Left lobe of liver (tissue), 2 donors: Measurements from ENCODE around the gene GPHN. TPM values are rescaled to one million over a fixed set of nuclear protein-coding genes. Genes with fewer than 3 reads are reported as not detected.

Experiments
- ATAC-seq: fragments of 200-7000 bp; cut with Tn5 transposase; one replicate; pipeline ENCODE4 v1.9.1; 2020; ENCODE audit warnings: mild to moderate bottlenecking, moderate library complexity
- DNase-seq: peaks from one replicate; pipeline ENCODE4 v3.0.0-alpha.2; 2020; ENCODE audit warnings: low spot score
- total RNA-seq: library from RNA; stranded (reverse); gene quantifications from one replicate; pipeline ENCODE4 v1.2.1, GENCODE V29; 2021
- donor health status: DM: no; HTN: no; CAD: no; lungs with moderate emphysema.
- donor health status: DM: no; HTN: yes; CAD: no.

Gene GPHN
- 43.0 TPM for total RNA-seq

DNA sequence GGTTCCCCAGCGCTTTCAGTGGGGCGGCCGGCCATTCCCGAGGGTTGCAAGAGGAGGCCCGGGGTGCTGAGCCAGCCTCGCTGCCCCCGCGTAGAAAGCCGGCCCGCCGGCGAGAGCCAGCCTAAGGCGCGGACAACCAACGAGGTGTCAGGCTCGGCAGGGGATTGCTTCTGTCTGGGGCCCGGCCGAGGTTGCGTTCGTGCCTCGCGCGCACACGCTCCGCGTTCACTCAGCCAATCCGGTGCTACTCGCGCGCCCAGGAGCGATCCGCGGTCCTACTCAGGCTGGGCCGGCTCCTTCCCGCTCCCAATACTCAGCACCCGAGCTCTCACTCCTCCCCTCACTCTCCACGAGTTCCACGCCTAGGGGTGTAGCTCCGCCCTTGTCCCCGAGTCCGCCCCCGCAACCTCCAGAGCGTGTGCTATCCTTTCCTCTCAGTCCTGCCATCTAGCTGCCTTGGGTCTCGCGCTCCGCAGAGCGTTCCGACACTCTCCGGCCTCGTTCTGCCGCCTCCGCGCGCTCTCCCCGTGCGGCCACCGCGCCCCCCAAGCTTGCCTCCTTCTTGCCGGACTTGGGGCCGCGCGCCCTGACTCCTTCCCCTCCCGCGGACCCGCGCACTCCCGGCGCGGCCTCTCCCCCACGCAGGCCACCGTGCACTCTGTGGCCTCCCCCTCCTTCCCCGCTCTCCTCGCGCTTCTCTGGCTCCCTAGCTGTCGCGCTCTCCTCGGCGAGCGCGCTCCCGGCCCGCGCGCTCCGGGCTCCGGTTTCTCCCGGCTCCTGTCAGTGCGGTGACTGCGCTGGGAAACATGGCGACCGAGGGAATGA lies at the start of gene GPHN:
GPHN (plus strand) TSS at position 426 of the 825 bp plus-strand sequence.
- ATAC-seq (peak; percentile 90), DNase-seq (peak; percentile 98)

DNA sequence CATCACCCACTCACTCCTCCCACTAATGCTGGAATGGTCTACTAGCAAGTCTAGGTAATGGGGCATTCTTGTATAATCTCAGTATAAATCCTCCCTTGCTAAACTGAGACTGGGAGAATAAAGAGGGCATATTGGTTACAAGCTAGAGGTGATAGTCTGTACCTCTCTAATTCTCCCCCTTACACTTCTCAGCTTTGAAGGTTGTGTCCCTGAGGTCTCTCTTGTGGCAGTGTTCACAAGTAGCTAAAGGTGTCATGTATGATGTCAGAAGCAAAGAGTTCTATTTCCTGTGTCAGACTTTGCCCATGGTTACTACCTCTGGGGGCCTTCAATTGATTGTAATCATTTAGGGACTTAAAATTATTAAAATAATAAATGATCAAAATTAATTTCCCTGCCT lies 48.3 kb upstream of the GPHN start:
- DNase-seq = no peak
- ATAC-seq = no peak

DNA sequence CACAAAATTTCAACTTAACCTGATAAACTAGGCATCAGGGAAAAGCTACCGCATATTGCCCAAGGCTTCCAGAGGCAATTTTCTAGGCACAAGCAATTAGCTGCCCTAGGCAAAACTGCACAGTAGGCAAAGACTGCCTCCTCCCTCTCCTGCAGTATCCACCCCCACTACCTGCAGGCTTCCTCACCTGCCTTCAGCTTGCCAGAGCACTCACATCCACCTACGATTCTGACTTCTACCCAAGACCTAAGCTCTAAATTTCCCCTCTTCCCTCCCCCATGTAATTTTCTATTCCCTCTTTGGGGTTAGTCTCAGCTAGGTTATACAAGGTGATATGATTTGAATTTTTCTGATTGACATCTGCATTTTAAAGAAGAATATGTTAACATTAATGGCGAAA lies 43.7 kb upstream of the GPHN start:
- ATAC-seq = no peak
- no peak for DNase-seq

DNA sequence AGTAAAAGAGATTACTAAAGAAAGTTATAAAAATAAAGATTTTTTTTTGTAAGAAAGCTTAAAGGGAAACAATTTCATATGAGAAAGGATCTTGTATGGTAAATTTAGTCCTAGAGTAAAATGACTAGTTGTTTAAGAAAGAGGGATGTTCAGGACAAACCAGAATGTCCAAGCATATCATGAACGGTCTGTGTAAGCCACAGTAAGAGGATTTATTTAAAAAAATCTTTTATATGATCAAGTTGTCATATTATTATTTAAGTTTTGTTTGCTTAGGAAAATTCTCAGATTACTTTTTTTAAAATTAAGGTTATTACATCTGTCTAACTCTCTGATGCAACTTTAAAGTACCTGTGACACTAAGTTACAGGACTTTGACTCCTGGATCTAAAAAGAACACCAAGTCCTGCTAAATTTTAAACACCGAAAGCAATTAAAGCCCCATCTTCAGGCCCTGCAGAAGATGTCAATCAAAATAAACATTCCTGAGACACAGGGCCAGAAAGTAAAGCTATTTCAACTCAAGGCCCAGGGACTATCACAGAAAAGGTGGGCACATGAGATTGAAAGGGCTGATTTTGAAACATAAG lies 39.1 kb upstream of the GPHN start:
- peak; percentile 67 for ATAC-seq
- DNase-seq = no peak

DNA sequence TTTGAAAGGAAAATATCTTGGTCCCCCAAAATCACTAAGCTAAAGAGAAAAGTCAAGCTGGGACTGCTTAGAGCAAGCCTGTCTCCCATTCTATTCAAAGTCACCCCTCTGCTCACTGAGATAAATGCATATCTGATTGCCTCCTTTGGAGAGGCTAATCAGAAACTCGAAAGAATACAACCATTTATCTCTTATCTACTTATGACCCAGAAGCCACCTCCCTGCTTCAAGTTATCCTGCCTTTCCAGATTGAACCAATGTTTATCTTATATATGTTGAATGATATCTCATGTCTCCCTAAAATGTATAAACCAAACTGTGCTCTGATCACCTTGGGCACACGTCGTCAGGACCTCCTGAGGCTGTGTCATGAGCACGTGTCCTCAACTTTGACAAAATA lies 36.4 kb upstream of the GPHN start:
- ATAC-seq (no peak), DNase-seq (no peak)

DNA sequence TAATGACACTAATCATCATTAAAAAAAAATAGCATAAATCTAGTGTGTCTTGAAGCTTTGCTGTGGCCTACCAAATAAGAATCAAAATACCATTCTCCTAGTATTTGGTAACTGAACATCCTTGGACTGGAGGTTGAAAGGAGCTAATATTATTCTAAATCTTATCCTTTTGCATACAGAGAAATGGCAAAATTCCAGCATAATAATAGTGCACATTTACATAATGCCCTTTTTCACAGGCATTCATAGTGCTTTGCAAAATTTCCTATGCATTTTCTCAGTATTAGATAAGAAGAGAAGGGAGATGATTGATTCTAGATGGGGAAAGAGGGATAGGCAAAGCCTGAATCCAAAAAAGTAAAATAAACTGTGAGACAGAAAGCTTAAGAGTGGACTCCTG lies 35.7 kb upstream of the GPHN start:
- DNase-seq = no peak
- no peak for ATAC-seq

DNA sequence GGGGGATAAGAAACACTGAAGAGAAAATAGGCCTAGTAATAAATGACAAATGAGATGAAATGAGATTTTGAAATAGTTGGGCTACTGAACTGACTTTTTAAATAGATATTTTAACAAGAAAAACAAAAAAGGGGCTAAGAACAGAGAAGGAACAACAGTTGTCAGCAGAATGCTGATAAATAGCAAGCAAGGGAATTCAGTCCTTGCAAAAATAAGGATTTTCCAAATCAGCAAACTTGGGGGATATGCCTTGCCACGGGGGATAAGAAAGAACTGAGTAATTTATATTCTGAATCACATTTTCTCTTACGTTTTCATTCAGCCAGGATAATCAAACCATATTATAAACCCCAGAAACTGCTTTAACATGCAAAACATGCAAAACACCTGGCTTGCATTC lies 34.7 kb upstream of the GPHN start:
- DNase-seq (no peak), ATAC-seq (no peak)

DNA sequence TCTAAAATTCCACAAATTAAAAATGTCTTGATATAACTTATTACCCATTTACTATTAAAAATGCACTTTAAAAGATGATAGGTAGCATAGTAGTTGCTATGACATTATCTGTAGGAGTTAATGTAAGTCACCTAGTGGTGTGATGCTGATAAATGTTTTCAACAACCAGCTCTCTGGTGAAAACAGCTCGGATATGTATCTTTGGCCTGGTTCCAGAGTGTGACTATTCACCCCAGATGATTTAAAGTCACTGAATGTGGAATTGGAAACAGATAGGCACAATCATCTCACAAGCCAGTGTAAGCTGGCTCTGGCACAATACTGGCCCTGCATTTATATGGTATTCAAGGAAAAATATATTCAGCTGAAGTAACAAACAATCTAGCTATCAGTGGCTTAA lies 31.0 kb upstream of the GPHN start:
- no peak for ATAC-seq
- no peak for DNase-seq

DNA sequence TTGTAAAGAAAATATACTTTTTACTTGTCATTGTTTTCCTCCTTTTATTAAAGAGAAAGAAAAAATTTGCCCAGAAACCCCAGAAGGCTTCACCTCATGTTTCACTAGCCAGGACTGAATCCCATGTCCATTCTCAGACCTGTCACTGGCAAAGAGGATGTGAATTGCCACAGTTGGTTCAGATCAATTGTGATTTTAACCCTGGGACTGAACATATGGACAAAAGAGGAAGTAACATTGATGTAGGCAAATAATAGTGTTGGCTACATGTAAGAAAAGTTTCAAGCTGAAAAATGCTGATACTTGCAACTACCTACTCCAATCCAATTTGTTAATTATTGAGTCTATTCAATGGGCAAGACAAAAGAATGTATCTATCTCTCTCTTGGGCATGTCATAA lies 30.4 kb upstream of the GPHN start:
- ATAC-seq = no peak

DNA sequence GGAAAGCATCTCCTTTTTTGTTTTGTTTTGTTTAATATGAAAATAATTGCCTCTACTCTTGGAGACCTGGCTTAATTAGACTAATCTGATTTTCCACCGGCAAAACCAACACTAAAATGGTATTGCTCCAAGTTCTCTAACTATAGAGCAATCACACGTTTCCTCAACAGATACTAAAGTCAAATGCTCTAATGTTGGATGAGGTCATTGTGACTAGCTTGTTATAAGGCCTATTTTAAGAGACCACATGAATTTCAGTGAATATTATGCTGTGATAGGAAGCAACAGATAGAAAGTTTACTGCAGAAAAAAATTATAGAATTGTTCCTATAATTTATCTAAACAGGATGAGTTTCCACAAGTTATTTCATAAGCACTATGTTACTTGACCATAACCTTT lies 25.1 kb upstream of the GPHN start:
- DNase-seq (no peak), ATAC-seq (peak; percentile 20)

More for the DNA sequence above, 30.4 kb upstream of the GPHN start:
- DNase-seq = no peak

DNA sequence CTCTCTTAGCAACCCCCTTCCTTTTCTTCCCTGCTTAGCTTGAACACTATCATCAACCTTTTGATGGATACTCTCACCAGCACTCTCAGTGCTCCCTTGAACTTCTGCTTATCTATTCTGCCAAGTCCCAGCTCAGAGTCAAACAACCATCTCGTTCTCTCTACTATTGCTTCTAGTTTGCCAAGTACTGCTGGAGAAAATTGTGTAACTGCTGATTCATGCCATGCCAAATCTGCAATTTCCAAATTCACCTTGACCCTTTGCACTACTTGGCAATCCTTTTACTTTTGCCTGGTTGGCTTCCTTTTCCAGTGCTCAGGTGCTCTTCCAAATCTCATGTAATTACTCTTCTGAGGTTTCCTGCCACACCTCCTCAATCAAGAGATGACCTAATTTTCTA lies 24.6 kb upstream of the GPHN start:
- ATAC-seq (peak; percentile 95), DNase-seq (peak; percentile 78)

DNA sequence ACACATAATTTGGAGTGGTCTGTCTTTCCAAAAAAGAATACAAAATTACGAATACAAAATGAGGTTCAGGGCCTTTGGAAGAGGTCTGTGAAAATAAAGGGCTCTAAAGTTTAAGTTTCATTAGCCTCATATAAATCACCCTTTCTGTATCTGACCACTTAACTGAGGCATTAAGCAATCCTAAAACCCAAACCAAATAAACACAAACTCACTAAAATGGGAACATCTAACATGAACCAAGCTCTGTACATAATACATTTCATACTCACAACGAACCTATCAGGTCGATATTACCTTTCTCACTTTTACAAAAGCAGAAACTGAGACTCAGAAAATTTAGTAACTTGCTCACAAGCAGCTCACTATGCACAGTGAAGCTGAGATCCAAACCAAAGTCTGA lies 22.9 kb upstream of the GPHN start:
- DNase-seq (no peak), ATAC-seq (peak; percentile 48)

DNA sequence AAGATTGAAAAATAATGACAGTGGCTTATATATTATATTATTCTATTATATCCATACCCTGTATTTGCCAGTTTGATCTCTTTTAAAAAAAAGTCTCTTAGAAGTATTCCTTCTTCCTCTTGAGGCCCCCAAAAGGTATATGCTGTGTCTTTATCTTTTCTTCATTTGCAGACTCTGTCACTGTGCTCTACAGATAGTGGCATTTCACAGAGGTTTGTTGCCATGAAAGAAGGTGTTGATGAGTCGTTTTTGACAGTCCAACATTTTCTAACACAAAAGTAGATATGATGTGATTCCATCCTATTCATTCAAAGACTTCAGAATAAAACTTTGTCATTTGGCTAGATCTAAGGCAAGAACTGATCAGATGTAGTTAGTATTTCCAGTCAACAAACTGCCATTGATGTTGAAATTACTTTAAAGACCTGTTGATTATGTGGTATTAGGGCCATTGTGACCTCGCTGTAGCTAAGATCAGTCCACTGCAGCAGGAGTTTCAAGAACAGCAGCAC lies 22.0 kb upstream of the GPHN start, which contains the start of gene CCDC196:
CCDC196 (plus strand) TSS at position 462 of the 512 bp plus-strand sequence. CDS start 132 bp downstream, outside the sequence.
- ATAC-seq = no peak
- no peak for DNase-seq

DNA sequence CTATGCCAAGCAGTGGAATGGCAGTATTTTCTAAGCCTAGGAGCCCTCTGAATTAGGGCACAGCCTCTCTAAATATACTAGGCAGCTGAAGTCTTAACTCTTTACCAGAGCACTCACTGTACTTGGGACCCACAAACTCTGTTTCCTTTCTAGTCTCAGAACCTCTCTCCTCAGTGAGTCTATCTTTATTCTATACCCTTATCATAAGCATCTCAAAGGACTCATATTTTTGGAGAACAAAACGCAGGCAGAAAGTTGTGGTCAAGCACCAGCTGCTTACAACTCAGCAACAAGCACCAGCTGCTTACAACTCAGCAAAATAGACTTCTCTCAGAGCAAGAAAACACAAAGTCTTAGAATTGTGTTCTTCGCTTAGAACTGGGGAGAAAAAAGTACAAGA lies 20.8 kb upstream of the GPHN start:
- DNase-seq (no peak), ATAC-seq (no peak)

DNA sequence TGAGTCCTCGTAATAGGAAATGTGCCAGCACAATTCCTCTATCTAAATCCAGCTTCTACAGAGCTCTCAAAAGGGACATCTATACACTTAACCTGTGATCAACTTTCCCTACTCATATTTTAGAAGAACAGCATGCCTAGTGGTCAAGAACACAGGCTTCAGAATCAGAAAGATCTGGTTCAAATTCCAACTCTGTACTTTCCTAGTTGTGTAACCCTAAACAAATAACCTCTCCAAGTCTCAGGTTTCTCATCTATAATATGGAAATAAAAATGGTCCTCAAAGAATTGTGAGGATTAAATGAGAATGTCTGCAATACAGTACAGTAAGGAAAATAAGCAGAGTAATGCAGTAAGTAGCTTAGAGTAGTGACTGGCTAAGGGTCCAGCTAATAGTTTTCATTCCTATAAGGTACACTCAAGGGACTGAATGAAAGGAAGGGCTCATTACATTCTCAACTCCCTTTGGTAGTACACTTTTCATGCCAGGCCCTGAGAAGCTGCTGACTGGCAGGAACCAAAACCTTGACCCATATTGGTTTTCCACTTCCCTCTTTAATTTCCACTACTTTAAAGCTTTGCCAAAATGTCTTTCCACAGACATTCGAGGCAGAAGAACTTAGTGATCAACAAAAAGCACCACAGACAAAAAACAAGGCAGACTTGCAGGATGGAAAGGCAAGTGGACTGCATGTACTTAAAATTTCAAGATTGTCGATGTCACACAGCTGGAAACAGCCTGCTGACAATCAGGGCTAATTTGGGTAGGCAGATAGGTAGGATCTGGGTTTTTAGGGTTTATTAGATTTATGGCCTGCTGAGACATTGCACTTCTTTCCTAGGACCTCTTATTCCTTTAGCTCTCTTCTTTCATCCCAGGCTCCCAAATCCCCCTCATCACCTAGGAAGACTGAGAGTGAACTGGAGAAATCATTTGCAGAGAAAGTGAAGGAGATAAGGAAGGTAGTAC lies 17.5 kb upstream of the GPHN start:
- peak; percentile 86 for ATAC-seq

DNA sequence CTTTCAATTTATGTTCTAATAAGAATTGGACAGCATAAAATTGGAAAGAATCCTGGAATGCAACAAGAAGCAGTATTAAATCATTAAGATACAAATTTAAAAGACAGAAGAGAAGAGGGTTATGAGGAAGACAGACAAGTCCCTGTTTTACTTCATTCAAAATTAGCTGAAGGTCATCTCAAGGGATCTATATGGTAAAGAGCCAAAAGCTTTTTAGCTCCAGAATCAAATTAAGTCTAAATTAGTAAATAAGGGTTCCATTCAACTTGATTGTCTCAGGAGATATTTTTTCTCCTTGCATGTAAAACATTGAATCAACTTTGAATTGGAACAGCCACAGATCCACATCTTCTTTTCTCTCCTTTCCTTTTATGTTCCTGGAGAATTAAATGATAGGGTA lies 14.2 kb upstream of the GPHN start:
- DNase-seq (no peak), ATAC-seq (no peak)

More for the DNA sequence above, 17.5 kb upstream of the GPHN start:
- no peak for DNase-seq

DNA sequence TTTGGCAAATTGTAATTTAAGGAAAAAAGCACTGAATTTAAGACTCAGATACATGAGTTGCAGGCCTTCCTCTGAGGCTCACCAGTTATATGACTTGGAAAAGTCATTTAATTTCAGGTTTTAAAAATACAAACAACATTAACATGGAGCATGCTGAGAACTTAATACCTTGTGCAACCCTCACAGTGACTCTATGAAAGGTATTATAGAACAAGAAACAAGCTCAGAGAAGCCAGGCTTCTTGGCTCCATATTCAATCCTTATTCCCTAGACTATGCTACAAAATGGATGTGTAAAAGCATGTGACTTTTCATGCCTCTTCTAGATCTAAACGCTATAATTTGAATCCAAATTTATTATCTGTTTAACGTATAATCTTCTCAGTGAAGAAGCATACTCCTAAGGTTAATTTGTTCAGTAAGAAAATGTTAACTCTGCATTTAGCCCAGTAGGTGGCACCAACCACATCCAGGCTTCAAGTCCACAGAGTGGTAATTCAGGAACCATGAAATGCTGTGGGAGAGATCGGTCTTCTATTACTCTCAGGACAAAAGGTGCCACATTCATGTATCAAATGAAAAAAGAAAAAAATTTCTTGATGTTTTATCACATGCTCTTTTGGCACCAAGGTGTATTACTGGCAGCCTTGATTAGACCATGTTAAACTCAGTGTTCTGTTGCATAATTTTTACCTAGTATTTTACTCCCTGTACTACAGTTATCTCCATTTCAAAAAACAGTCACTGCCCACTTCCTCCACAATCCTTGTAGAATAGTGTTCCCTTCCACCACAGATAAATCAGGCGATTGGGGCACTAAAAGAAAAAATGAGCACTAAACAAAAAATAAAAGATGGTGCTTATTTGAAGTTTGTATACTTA lies 12.5 kb upstream of the GPHN start:
- ATAC-seq (peak; percentile 91), DNase-seq (peak; percentile 52)

DNA sequence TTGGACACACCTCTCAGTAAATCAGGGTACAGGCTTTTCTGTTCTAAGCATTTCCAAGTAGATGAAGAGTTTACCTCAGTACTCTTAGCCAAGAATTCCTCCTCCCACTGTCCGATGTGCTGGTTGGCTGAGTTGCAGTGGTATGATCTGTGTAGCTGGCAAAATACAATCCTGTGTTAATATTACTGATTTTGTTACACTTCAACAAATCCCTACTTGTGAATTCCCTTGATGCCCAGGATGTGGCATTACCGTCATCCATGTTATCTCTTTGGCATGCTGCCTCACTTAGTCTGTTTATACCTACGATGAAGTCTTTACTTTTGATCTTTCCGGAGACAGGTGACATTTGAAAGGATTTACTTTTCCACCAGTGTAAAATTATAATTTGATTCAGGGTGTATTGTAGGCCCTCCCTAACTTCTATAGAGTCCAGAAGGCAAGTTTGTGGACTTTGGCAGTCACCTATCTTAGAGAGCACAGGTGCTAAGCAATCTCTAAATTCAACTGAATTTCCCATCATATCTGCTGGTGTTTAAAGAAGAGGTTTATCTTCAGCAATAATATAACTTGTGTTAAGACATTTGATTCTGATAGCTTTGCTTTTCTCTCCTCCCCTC lies 11.6 kb upstream of the GPHN start:
- DNase-seq (peak; percentile 71), ATAC-seq (peak; percentile 80)

DNA sequence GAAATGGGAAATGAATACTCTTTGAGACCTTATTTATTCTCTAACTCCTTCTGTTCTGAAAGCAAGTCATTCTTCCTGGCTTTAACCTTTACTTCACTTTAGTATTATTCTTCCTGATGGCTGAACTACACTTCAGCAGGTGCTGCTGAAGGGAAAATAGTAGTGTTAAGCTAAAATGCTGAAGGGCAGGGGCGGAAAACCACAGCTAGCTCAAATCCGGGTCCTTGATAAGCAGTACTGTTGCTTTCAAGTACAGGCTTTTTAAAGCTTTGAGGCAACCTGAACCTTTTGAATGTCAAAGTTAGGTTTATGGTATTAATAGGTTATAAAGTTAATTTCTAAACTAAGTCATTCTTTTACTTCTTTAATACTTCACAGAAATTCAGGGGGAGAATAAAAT lies 11.0 kb upstream of the GPHN start:
- DNase-seq (no peak), ATAC-seq (no peak)

DNA sequence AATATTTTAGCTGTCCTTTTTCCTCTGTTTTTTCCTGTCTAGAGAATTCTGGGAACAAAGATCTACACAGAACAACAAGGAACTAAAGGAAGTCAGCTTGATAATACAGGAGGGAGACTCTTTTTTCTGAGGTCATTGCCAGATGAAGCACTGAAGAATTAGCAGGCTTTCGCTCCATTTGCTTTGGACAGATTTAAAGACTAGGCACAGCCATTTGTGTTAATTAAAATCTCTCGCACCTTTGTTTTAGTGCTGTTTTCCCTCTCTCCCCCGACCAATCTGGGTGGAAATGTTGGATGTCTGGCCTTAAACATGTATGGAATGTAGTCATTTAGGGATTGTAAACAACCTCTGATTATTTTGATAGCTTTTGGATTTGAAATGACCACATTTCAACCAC lies 9.6 kb upstream of the GPHN start:
- ATAC-seq (no peak), DNase-seq (no peak)
